HepG2 (cell line): Measurements from ENCODE around the gene BST1. TPM values are rescaled to one million over a fixed set of nuclear protein-coding genes. Genes with fewer than 3 reads are reported as not detected.
A peak's percentile ranks its signal among the peaks of the same experiment; 100 is the strongest.

Experiments used
- ATAC-seq: fragments of 200-7000 bp; cut with Tn5 transposase; 3 replicates; pipeline ENCODE4 v1.9.1; 2020; ENCODE audit warnings: mild to moderate bottlenecking, moderate library complexity
- BruUV-seq: library from RNA; stranded (reverse); fragments of 400-500 nt; replicated peaks from 2 replicates; lab custom pipeline; 2021; lab: Mats Ljungman, UMichigan
- CTCF ChIA-PET: fragments of 300-600 bp; formaldehyde crosslinking; extraction: SDS; loops from one replicate; lab custom pipeline; 2021; ENCODE audit warnings: low total read pairs, inconsistent platforms, low intra/inter-chr PET ratio; lab: Yijun Ruan, JAX
- POLR2A ChIA-PET: fragments of 350-600 bp; sonication (Branson Sonifier 250); formaldehyde crosslinking; loops from one replicate; lab custom pipeline; 2020; ENCODE audit warnings: antibody characterized with exemption, inconsistent platforms; lab: Yijun Ruan, JAX
- DNase-seq: peaks from one replicate; pipeline ENCODE4 v3.0.0-alpha.2; 2015; ENCODE audit warnings: low spot score
- FAIRE-seq: peaks from 3 replicates; lab custom pipeline; 2011; peaks lifted over from hg19 to GRCh38; lab: Jason Lieb, UNC
- H2AFZ ChIP-seq: one replicate; pipeline ENCODE4 v1.6.1; 2011; ENCODE audit warnings: low read length, inconsistent platforms
- H3K27ac ChIP-seq: fragments of 300-600 bp; 3 replicates; pipeline ENCODE4 v1.8.0; 2011; ENCODE audit warnings: mixed run types, mild to moderate bottlenecking, mixed read lengths, low read length, inconsistent platforms; ENCODE audit not compliant: insufficient read depth; ENCODE audit errors: extremely low read length
- H3K27me3 ChIP-seq, 2 experiments: fragments of 200-600 bp in 1 of 2; 2 replicates in 1 of 2; 3 replicates in 1 of 2; pipeline versions ENCODE4 v1.6.0 to v1.8.0; 2011; ENCODE audit warnings: low read length in 2 of 2, mild to moderate bottlenecking in 2 of 2, moderate library complexity in 2 of 2, inconsistent platforms in 1 of 2; ENCODE audit not compliant: insufficient read depth in 2 of 2, control insufficient read depth in 1 of 2
- H3K36me3 ChIP-seq, 2 experiments: fragments of 200-600 bp in 1 of 2; replicated peaks in 1 of 2; 2 replicates in 1 of 2; 3 replicates in 1 of 2; pipeline versions ENCODE4 v1.5.1 to v1.8.0; 2011; ENCODE audit warnings: low read length in 2 of 2, inconsistent platforms in 1 of 2; ENCODE audit not compliant: insufficient read depth in 2 of 2, control insufficient read depth in 1 of 2
- H3K4me1 ChIP-seq: 2 replicates; pipeline ENCODE4 v1.5.1; 2012; ENCODE audit warnings: low read length, inconsistent platforms; ENCODE audit not compliant: insufficient read depth
- H3K4me2 ChIP-seq: 2 replicates; pipeline ENCODE4 v1.6.0; 2011; ENCODE audit warnings: low read depth, low read length, inconsistent platforms
- H3K4me3 ChIP-seq, 3 experiments: fragments of 200-600 bp in 1 of 3; sonication (generic), shearing (Covaris generic) in 1 of 3; replicated peaks in 1 of 3; 2 replicates each; pipeline ENCODE4 v1.5.1; 2011 to 2016; ENCODE audit warnings: low read length in 3 of 3, inconsistent platforms in 2 of 3, low read depth in 2 of 3, mild to moderate bottlenecking in 2 of 3, control low read depth in 1 of 3, mixed read lengths in 1 of 3; ENCODE audit not compliant: insufficient read depth in 1 of 3
- H3K79me2 ChIP-seq: one replicate; pipeline ENCODE4 v1.6.1; 2011; ENCODE audit warnings: low read length, inconsistent platforms; ENCODE audit not compliant: insufficient read depth
- H3K9ac ChIP-seq: 2 replicates; pipeline ENCODE4 v1.6.0; 2011; ENCODE audit warnings: mild to moderate bottlenecking, low read depth, low read length, inconsistent platforms; ENCODE audit not compliant: insufficient read depth
- H3K9me3 ChIP-seq: 2 replicates; pipeline ENCODE4 v1.5.1; 2012; ENCODE audit warnings: mild to moderate bottlenecking, low read length
- H4K20me1 ChIP-seq: 2 replicates; pipeline ENCODE4 v1.6.0; 2011; ENCODE audit warnings: inconsistent platforms, mild to moderate bottlenecking, low read length, moderate library complexity; ENCODE audit not compliant: insufficient read depth
- ATF3 ChIP-seq: sonication (generic); formaldehyde crosslinking; IDR thresholded peaks from 2 replicates; pipeline ENCODE4 v1.4.0; 2020; ENCODE audit warnings: missing genetic modification reagents
- ATF7 ChIP-seq, 2 experiments: fragments of 450-650 bp in 1 of 2; sonication (generic) in 1 of 2; formaldehyde crosslinking in 1 of 2; IDR thresholded peaks; 2 replicates each; pipeline versions ENCODE4 v1.4.0 to v1.6.1; 2016 to 2020; ENCODE audit warnings: antibody characterized with exemption in 1 of 2, mild to moderate bottlenecking in 1 of 2, missing genetic modification reagents in 1 of 2
- CREB1 ChIP-seq, 2 experiments: fragments of 450-650 bp in 1 of 2; IDR thresholded peaks; 2 replicates each; pipeline ENCODE4 v1.6.1; 2016 to 2017; ENCODE audit warnings: control low read depth in 1 of 2, mild to moderate bottlenecking in 1 of 2, missing compliant biosample characterization in 1 of 2, missing genetic modification characterization in 1 of 2
- FOXO1 ChIP-seq: sonication (generic); formaldehyde crosslinking; IDR thresholded peaks from 2 replicates; pipeline ENCODE4 v1.4.0; 2020; ENCODE audit warnings: missing genetic modification reagents
- HMG20B ChIP-seq: conservative IDR thresholded peaks from 2 replicates; pipeline ENCODE4 v1.6.1; 2016; ENCODE audit warnings: missing genetic modification reagents, missing compliant biosample characterization
- HNF4G ChIP-seq, 2 experiments: sonication (generic) in 1 of 2; formaldehyde crosslinking in 1 of 2; IDR thresholded peaks; 2 replicates each; pipeline versions ENCODE4 v1.4.0 to v1.6.1; 2011 to 2020; ENCODE audit warnings: borderline replicate concordance in 2 of 2, low read depth in 2 of 2, mild to moderate bottlenecking in 2 of 2, low read length in 1 of 2, missing genetic modification reagents in 1 of 2, moderate library complexity in 1 of 2
- HNRNPH1 ChIP-seq: fragments of 200-400 bp; formaldehyde crosslinking; optimal IDR thresholded peaks from 2 replicates; pipeline ENCODE3; 2017; ENCODE audit warnings: mild to moderate bottlenecking, low read depth, low read length
- KLF15 ChIP-seq: sonication (generic); formaldehyde crosslinking; IDR thresholded peaks from 2 replicates; pipeline ENCODE4 v1.8.1; 2023; ENCODE audit warnings: borderline replicate concordance, mild to moderate bottlenecking, inconsistent platforms, missing genetic modification reagents, mixed read lengths
- PLSCR1 ChIP-seq: sonication (generic); formaldehyde crosslinking; IDR thresholded peaks from 2 replicates; pipeline ENCODE4 v1.5.0; 2020; ENCODE audit warnings: missing genetic modification reagents, mild to moderate bottlenecking, borderline replicate concordance
- POLR2AphosphoS5 ChIP-seq: IDR thresholded peaks from 2 replicates; pipeline ENCODE4 v1.6.1; 2012; ENCODE audit warnings: low read depth, low read length
- RCOR2 ChIP-seq: IDR thresholded peaks from 2 replicates; pipeline ENCODE4 v1.6.1; 2016; ENCODE audit warnings: missing biosample characterization, missing genetic modification reagents
- SMAD1 ChIP-seq: sonication (generic); formaldehyde crosslinking; IDR thresholded peaks from 2 replicates; pipeline ENCODE4 v1.4.0; 2020; ENCODE audit warnings: missing genetic modification reagents, low read depth, mild to moderate bottlenecking, borderline replicate concordance
- TRAFD1 ChIP-seq: sonication (generic); formaldehyde crosslinking; IDR thresholded peaks from 2 replicates; pipeline ENCODE4 v1.5.1; 2020; ENCODE audit warnings: missing genetic modification reagents, mild to moderate bottlenecking, borderline replicate concordance
- ZNF432 ChIP-seq: sonication (generic); formaldehyde crosslinking; IDR thresholded peaks from 2 replicates; pipeline ENCODE4 v1.5.0; 2020; ENCODE audit warnings: missing genetic modification reagents, mild to moderate bottlenecking, borderline replicate concordance
- ZNF607 ChIP-seq: sonication (generic); formaldehyde crosslinking; IDR thresholded peaks from 2 replicates; pipeline ENCODE4 v1.5.1; 2020; ENCODE audit warnings: missing genetic modification reagents, mild to moderate bottlenecking, borderline replicate concordance
- ZNF768 ChIP-seq: sonication (generic); formaldehyde crosslinking; IDR thresholded peaks from 2 replicates; pipeline ENCODE4 v1.4.0; 2020; ENCODE audit warnings: missing genetic modification reagents
- ZNF770 ChIP-seq: sonication (generic); formaldehyde crosslinking; IDR thresholded peaks from 2 replicates; pipeline ENCODE4 v1.5.0; 2020; ENCODE audit warnings: mild to moderate bottlenecking, missing genetic modification reagents
- ZNF878 ChIP-seq: sonication (generic); formaldehyde crosslinking; IDR thresholded peaks from 2 replicates; pipeline ENCODE4 v1.8.1; 2023; ENCODE audit warnings: mild to moderate bottlenecking, missing genetic modification reagents, moderate library complexity
- WGBS: methylation state at CpG from one replicate; pipeline ENCODE4 v1.1.6; 2017; ENCODE audit warnings: low lambda C conversion rate; 5-methylcytosine and 5-hydroxymethylcytosine counted together
- in situ Hi-C: cut with HindIII; loops from 2 replicates; pipeline ENCODE4 v1.10.0; 2017; ENCODE audit warnings: low pct_unique_long_range_greater_than_20kb; ENCODE audit not compliant: extremely low pct_ligation_motif_present
- intact Hi-C: fragments of 100-400 bp; cut with micrococcal nuclease; formaldehyde crosslinking; loops from one replicate; pipeline ENCODE4 v1.10.0; 2022; ENCODE audit not compliant: unreplicated experiment
- polyA plus RNA-seq, 8 experiments: library from polyadenylated mRNA; depleted of rRNA in 3 of 8; stranded (reverse) in 7 of 8; unstranded in 1 of 8; fragments of >200 nt; fragmentation: Illumina TruSeq in 4 of 8; extraction: Trizol in 4 of 8; gene quantifications; 2 replicates each; pipeline versions ENCODE4 v1.2.1 to v1.2.3, GENCODE V29; 2011 to 2016; ENCODE audit warnings: low read depth in 4 of 8, missing spikeins in 1 of 8, mixed read lengths in 1 of 8; ENCODE audit not compliant: insufficient read depth in 1 of 8
- total RNA-seq, 5 experiments: library from RNA; depleted of rRNA; stranded (reverse); fragments of >200 nt; fragmentation: Illumina TruSeq; extraction: Trizol; gene quantifications; 2 replicates each; pipeline ENCODE4 v1.2.3, GENCODE V29; 2016; ENCODE audit warnings: low read depth in 1 of 5

Gene BST1
- total and polyA plus RNA-seq, 2 of the 13 experiments (the other 11 are each of a cell fraction or from before 2014, with no cell fraction given): 0.09 to 0.49 TPM

- TF ChIP-seq POLR2AphosphoS5: no peak
Observed at GRCh38 chr4:15672101-15672500, 30.8 kb upstream of the BST1 start (continued).

- no peak overlapping the region for H3K4me3 ChIP-seq
- POLR2A ChIA-PET: interaction anchor here (0.7 to 1.0 kb wide), 2 partner anchors 8 to 18 kb away, joined by 3 read pairs; partner anchors contain the start of gene FAM200B
- H3K27ac ChIP-seq: no peak overlapping the region
- no peak for ATAC-seq
- no peaks in the 10 kb centered on the region for H3K9me3 ChIP-seq
- DNase-seq: no peak
- H3K4me1 ChIP-seq: peaks cover 42% of the 10 kb centered on the region
- no peak overlapping the region for H3K4me2 ChIP-seq
- in situ Hi-C loops: loop anchor here (25.0 kb wide), 1 partner anchor 661 kb away; the partner anchor contains the start of gene CPEB2
- H4K20me1 ChIP-seq: no peaks in the 10 kb centered on the region
- no peak for FAIRE-seq
- intact Hi-C loops: no loop called here
- peaks cover 47% of the 10 kb centered on the region for H3K79me2 ChIP-seq
- no peak overlapping the region for H3K9ac ChIP-seq
- H3K36me3 ChIP-seq: no peaks in the 10 kb centered on the region; a peak in 1 of 5 replicates
- no peak overlapping the region for H2AFZ ChIP-seq
- BruUV-seq: no TSS peak
- CTCF ChIA-PET: no interaction called here
- 100% methylated on average over 1 of the region's 1 CpG for WGBS
- no peaks in the 10 kb centered on the region for H3K27me3 ChIP-seq
- peak; percentile 69 for TF ChIP-seq CREB1 (IDR thresholded peaks at IDR 0.05)
- no peak for TF ChIP-seq CREB1 (CRISPR knock-in tag; IDR thresholded peaks at IDR 0.05)
- TF ChIP-seq ZNF878 (CRISPR knock-in tag): no peak
- TF ChIP-seq ATF3 (CRISPR knock-in tag): no peak
- TF ChIP-seq ZNF432 (CRISPR knock-in tag): no peak
- TF ChIP-seq ZNF768 (CRISPR knock-in tag): no peak
- no peak for TF ChIP-seq SMAD1
- peak; percentile 24; the same call in 1 of the 2 replicates for TF ChIP-seq ATF7 (IDR thresholded peaks at IDR 0.05)
- TF ChIP-seq ATF7 (CRISPR knock-in tag; IDR thresholded peaks at IDR 0.05): no peak
- no peak for TF ChIP-seq HMG20B (CRISPR knock-in tag)
- no peak for TF ChIP-seq PLSCR1 (CRISPR knock-in tag)
- no peak for TF ChIP-seq RCOR2 (CRISPR knock-in tag)
- no peak for TF ChIP-seq KLF15 (CRISPR knock-in tag)
- no peak for TF ChIP-seq HNF4G (IDR thresholded peaks at IDR 0.05; ENCODE audit: borderline replicate concordance, low read depth, low read length)
- TF ChIP-seq HNF4G (CRISPR knock-in tag; IDR thresholded peaks at IDR 0.05; ENCODE audit: borderline replicate concordance, low read depth): no peak
- no peak for TF ChIP-seq FOXO1 (CRISPR knock-in tag)
- 0 out of 2 replicates have a peak, but pooled peaks have one; percentile 16 for TF ChIP-seq ZNF770 (CRISPR knock-in tag)
- no peak for TF ChIP-seq TRAFD1 (CRISPR knock-in tag)
- TF ChIP-seq ZNF607 (CRISPR knock-in tag): no peak
- no peak for TF ChIP-seq HNRNPH1
Observed at GRCh38 chr4:15673337-15673736, 29.5 kb upstream of the BST1 start.
